Sigmoid colon (tissue), 7 donors: ENCODE data around the gene CACNA1C. TPM values are rescaled to one million over a fixed set of nuclear protein-coding genes. Genes with fewer than 3 reads are reported as not detected.

Experiments
- DNase-seq: peaks from one replicate; pipeline ENCODE4 v3.0.0-alpha.2; 2019
- H3K27ac ChIP-seq, 4 donors: fragments of 200-600 bp; sonication (generic); one replicate each; pipeline ENCODE4 v1.5.1; 2016 to 2019; ENCODE audit warnings: mild to moderate bottlenecking in 1 of 4
- H3K27me3 ChIP-seq, 3 donors: fragments of 200-600 bp; sonication (generic); one replicate each; pipeline ENCODE4 v1.5.1; 2019; ENCODE audit warnings: mild to moderate bottlenecking in 1 of 3
- H3K36me3 ChIP-seq, 4 donors: fragments of 200-600 bp; sonication (generic); one replicate each; pipeline ENCODE4 v1.5.1; 2016 to 2019
- H3K4me1 ChIP-seq, 4 donors: fragments of 200-600 bp; sonication (generic); one replicate each; pipeline ENCODE4 v1.5.1; 2017 to 2019
- H3K4me3 ChIP-seq, 4 donors: fragments of 200-600 bp; sonication (generic); one replicate each; pipeline ENCODE4 v1.5.1; 2017 to 2019; ENCODE audit warnings: mild to moderate bottlenecking in 2 of 4, moderate library complexity in 1 of 4
- H3K9me3 ChIP-seq, 4 donors: fragments of 200-600 bp in 3 of 4; sonication (generic) in 3 of 4; one replicate each; pipeline versions ENCODE4 v1.5.1 to v1.6.1; 2013 to 2019
- CTCF ChIP-seq, 4 experiments: fragments of 450-650 bp in 3 of 4; fragments of 200-600 bp in 1 of 4; IDR thresholded peaks; one replicate each; pipeline ENCODE4 v1.5.1; 2016 to 2019; ENCODE audit warnings: antibody characterized with exemption in 4 of 4, mild to moderate bottlenecking in 3 of 4, moderate library complexity in 2 of 4
- EP300 ChIP-seq, 4 donors: sonication (generic); formaldehyde crosslinking; IDR thresholded peaks; one replicate each; pipeline ENCODE4 v1.6.1; 2017; ENCODE audit warnings: antibody characterized with exemption in 4 of 4
- POLR2A ChIP-seq, 2 donors: fragments of 450-650 bp; IDR thresholded peaks; one replicate each; pipeline ENCODE4 v1.6.1; 2016; ENCODE audit warnings: antibody characterized with exemption in 2 of 2, mild to moderate bottlenecking in 2 of 2, moderate library complexity in 2 of 2
- POLR2AphosphoS5 ChIP-seq, 4 donors: sonication (generic); formaldehyde crosslinking; IDR thresholded peaks; one replicate each; pipeline ENCODE4 v1.6.1; 2017; ENCODE audit warnings: antibody characterized with exemption in 4 of 4
- WGBS, 2 donors: extraction: QIAGEN DNeasy Blood & Tissue Kit; methylation state at CpG; one replicate each; pipeline ENCODE4 v1.1.7; 2013; 5-methylcytosine and 5-hydroxymethylcytosine counted together
- intact Hi-C: fragments of 100-400 bp; cut with DNase I; formaldehyde crosslinking; loops from one replicate; pipeline ENCODE4 v1.15.1; 2023
- polyA plus RNA-seq, 3 donors: library from polyadenylated mRNA; stranded (reverse); fragments of 200-250 nt; gene quantifications; one replicate each; pipeline ENCODE4 v1.2.3, GENCODE V29; 2013
- total RNA-seq, 4 donors: library from RNA; depleted of rRNA; stranded (reverse); fragments of >200 nt; gene quantifications; one replicate each; pipeline ENCODE4 v1.1.0, GENCODE V29; 2016
- donor health status: healthy with polysubstance abuse.
- donor health status: Bipolar disorder and iron deficiency.
- donor health status: healthy.

The CACNA1C gene
- total and polyA plus RNA-seq, 7 donors, result 0.46 to 213 (median 62.0) TPM

GRCh38 chr12:2299206-2299605, 246.4 kb downstream of the CACNA1C start:
- Histone ChIP-seq H3K27me3 (no peaks in the 10 kb centered on the region), H3K4me3 (no peak overlapping the region), H3K27ac (peak overlapping the region in 3 of 4 donors; percentile 69 to 82 (median 75)), H3K36me3 (no peaks in the 10 kb centered on the region), H3K4me1 (peaks cover 0 to 89% (median 78%) of the 10 kb centered on the region in 4 donors), H3K9me3 (no peaks in the 10 kb centered on the region)
- intact Hi-C loops, result no loop called here
- DNase-seq, result peak; percentile 66
- TF ChIP-seq CTCF (IDR thresholded peaks at IDR 0.05), result no peak
- no peak for TF ChIP-seq POLR2A (IDR thresholded peaks at IDR 0.05)
- TF ChIP-seq EP300 (IDR thresholded peaks at IDR 0.05), result no peak
- no peak for TF ChIP-seq POLR2AphosphoS5 (IDR thresholded peaks at IDR 0.05)
- 9 to 17% methylated on average over 6 of the region's 6 CpGs for WGBS, 2 donors

GRCh38 chr12:2300168-2300567, 247.4 kb downstream of the CACNA1C start:
- intact Hi-C loops, result loop anchor here (10.0 kb wide), 1 partner anchor 195 kb away; no protein-coding TSS in a partner anchor
- no peak overlapping the region for H3K4me3 ChIP-seq
- no peaks in the 10 kb centered on the region for H3K36me3 ChIP-seq
- DNase-seq, result peak; percentile 5
- 94 to 97% methylated on average over 6 of the region's 6 CpGs for WGBS, 2 donors
- H3K9me3 ChIP-seq, result no peaks in the 10 kb centered on the region
- no peaks in the 10 kb centered on the region for H3K27me3 ChIP-seq
- peaks cover 0 to 89% (median 78%) of the 10 kb centered on the region in 4 donors for H3K4me1 ChIP-seq
- H3K27ac ChIP-seq, result peak overlapping the region; percentile 69 to 82 (median 73)
- TF ChIP-seq POLR2A (IDR thresholded peaks at IDR 0.05), result no peak
- TF ChIP-seq EP300 (IDR thresholded peaks at IDR 0.05), result no peak
- TF ChIP-seq CTCF (IDR thresholded peaks at IDR 0.05), result no peak
- TF ChIP-seq POLR2AphosphoS5 (IDR thresholded peaks at IDR 0.05), result no peak

GRCh38 chr12:2300886-2301285, 248.1 kb downstream of the CACNA1C start:
- TF ChIP-seq EP300 (IDR thresholded peaks at IDR 0.05) (no peak), POLR2AphosphoS5 (IDR thresholded peaks at IDR 0.05) (no peak), POLR2A (IDR thresholded peaks at IDR 0.05) (no peak), CTCF (IDR thresholded peaks at IDR 0.05) (no peak)
- Histone ChIP-seq H3K27ac (peak overlapping the region; percentile 69 to 82 (median 73)), H3K4me1 (peaks cover 0 to 89% (median 79%) of the 10 kb centered on the region in 4 donors), H3K9me3 (no peaks in the 10 kb centered on the region), H3K27me3 (no peaks in the 10 kb centered on the region), H3K36me3 (no peaks in the 10 kb centered on the region), H3K4me3 (no peak overlapping the region)
- peak; percentile 61 for DNase-seq
- intact Hi-C loops, result loop anchor here (10.0 kb wide), 1 partner anchor 194 kb away; no protein-coding TSS in a partner anchor
- 83 to 94% methylated on average over 11 of the region's 11 CpGs for WGBS, 2 donors

GRCh38 chr12:2301531-2302461, 249.0 kb downstream of the CACNA1C start:
- peak; percentile 73 for DNase-seq
- Histone ChIP-seq H3K27me3 (no peaks in the 10 kb centered on the region), H3K4me1 (peaks cover 0 to 89% (median 84%) of the 10 kb centered on the region in 4 donors), H3K27ac (peak overlapping the region; percentile 69 to 82 (median 73)), H3K36me3 (no peaks in the 10 kb centered on the region), H3K9me3 (no peaks in the 10 kb centered on the region), H3K4me3 (no peak overlapping the region)
- 78 to 80% methylated on average over 14 of the region's 14 CpGs for WGBS, 2 donors
- TF ChIP-seq EP300 (IDR thresholded peaks at IDR 0.05), result peak in 1 of 4 donors; percentile 12
- TF ChIP-seq POLR2AphosphoS5 (IDR thresholded peaks at IDR 0.05), result peak in 2 of 4 donors; percentile 11 to 43
- TF ChIP-seq CTCF (IDR thresholded peaks at IDR 0.05), result no peak
- TF ChIP-seq POLR2A (IDR thresholded peaks at IDR 0.05), result no peak
- intact Hi-C loops, result loop anchor here (10.0 kb wide), 1 partner anchor 193 kb away; no protein-coding TSS in a partner anchor
